Astrocyte of the spinal cord (primary cell): Measurements from ENCODE around the gene SHF.

ENCODE experiments used
- DNase-seq: peaks from one replicate; pipeline ENCODE4 v3.0.0; 2011; ENCODE audit warnings: low read depth, low spot score
- H3K4me3 ChIP-seq: 2 replicates; pipeline ENCODE4 v1.5.1; 2011; ENCODE audit warnings: low read depth, mild to moderate bottlenecking, low read length, moderate library complexity
- in situ Hi-C: cut with HindIII; loops from 2 replicates; pipeline ENCODE4 v1.10.0; 2017; ENCODE audit warnings: low sequenced_read_pairs
- TF ChIP-seq, protein P1 (sequence below): IDR thresholded peaks from 2 replicates; pipeline ENCODE4 v1.5.1; 2012; ENCODE audit warnings: low read depth, mild to moderate bottlenecking, low read length, inconsistent platforms

Gene SHF

GRCh38 chr15:45212493-45212892 is 24.7 kb upstream of the SHF start:
- in situ Hi-C loops: no loop called here
- TF ChIP-seq, protein P1, sequence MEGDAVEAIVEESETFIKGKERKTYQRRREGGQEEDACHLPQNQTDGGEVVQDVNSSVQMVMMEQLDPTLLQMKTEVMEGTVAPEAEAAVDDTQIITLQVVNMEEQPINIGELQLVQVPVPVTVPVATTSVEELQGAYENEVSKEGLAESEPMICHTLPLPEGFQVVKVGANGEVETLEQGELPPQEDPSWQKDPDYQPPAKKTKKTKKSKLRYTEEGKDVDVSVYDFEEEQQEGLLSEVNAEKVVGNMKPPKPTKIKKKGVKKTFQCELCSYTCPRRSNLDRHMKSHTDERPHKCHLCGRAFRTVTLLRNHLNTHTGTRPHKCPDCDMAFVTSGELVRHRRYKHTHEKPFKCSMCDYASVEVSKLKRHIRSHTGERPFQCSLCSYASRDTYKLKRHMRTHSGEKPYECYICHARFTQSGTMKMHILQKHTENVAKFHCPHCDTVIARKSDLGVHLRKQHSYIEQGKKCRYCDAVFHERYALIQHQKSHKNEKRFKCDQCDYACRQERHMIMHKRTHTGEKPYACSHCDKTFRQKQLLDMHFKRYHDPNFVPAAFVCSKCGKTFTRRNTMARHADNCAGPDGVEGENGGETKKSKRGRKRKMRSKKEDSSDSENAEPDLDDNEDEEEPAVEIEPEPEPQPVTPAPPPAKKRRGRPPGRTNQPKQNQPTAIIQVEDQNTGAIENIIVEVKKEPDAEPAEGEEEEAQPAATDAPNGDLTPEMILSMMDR: no peak
- H3K4me3 ChIP-seq: no peak overlapping the region
- DNase-seq: no peak

GRCh38 chr15:45205192-45205591 is 17.4 kb upstream of the SHF start:
- in situ Hi-C loops: no loop called here
- TF ChIP-seq, protein P1: peak; percentile 84
- H3K4me3 ChIP-seq: no peak overlapping the region
- peak; percentile 48 for DNase-seq

- TF ChIP-seq, protein P1: no peak
- no peak for DNase-seq
- H3K4me3 ChIP-seq: no peak overlapping the region
- in situ Hi-C loops: no loop called here
Observed at GRCh38 chr15:45203182-45203581, 15.4 kb upstream of the SHF start.

DNA sequence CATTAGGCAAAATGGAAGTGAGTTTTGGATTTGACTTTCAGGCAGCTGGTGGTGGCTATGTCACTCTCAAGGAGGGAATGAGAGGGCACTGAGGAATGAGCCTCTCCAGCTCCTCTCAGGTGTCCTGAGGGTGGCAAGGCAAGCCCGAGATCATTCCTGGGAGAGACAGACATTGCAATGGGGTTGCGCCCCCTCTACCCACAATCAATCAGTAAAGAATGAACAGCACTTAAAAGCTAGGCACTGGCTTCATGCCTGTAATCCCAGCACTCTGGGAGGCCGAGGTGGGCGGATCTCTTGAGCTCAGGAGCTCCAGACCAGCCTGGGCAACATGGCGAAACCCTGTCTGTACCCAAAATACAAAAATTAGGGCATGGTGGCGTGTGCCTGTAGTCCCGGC is 14.1 kb upstream of the SHF start:
- in situ Hi-C loops: no loop called here
- no peak for DNase-seq
- TF ChIP-seq, protein P1: no peak
- no peak overlapping the region for H3K4me3 ChIP-seq

DNA sequence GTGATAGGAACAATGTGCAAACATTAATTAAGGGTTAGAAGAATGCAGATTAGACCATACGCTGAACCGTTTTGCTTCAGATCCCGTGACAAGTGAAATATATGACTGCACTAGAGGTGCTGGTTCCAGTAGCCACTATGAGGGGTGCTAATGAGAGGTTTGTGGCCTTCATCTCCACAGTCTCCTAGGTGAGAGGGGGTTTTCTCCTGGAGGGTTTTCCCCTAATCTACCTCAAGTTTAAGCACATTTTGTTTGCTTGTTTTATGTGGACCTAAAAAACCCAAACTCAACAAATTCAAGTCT is 13.7 kb upstream of the SHF start:
- H3K4me3 ChIP-seq: no peak overlapping the region
- in situ Hi-C loops: no loop called here
- no peak for DNase-seq
- TF ChIP-seq, protein P1: no peak

GRCh38 chr15:45200799-45201556 is 13.2 kb upstream of the SHF start:
- H3K4me3 ChIP-seq: peak overlapping the region; percentile 80
- TF ChIP-seq, protein P1: no peak
- DNase-seq: peak; percentile 85
- in situ Hi-C loops: no loop called here
